Measurements from ENCODE around the gene HNF1B. TPM values are rescaled to one million over a fixed set of nuclear protein-coding genes. Genes with fewer than 3 reads are reported as not detected.

Gene HNF1B
- total RNA-seq, 1 experiment from 2014 or later = not detected

GRCh38 chr17:37664214-37664613 is 80.6 kb downstream of the HNF1B start:
- Histone ChIP-seq H3K4me2 (ENCODE audit: low read depth, low read length, poor library complexity, severe bottlenecking) (no peak overlapping the region), H3K4me1 (ENCODE audit: low read length) (no peaks in the 10 kb centered on the region), H3K9me2 (replicated peaks; ENCODE audit: insufficient read depth, low read length) (no peaks in the 10 kb centered on the region), H3K27me3 (ENCODE audit: low read length) (no peaks in the 10 kb centered on the region), H3K36me3 (ENCODE audit: insufficient read depth, low read length) (no peaks in the 10 kb centered on the region), H4K20me1 (ENCODE audit: insufficient read depth, low read depth, low read length) (no peaks in the 10 kb centered on the region), H3K4me3 (ENCODE audit: low read length) (no peak overlapping the region), H3K79me2 (ENCODE audit: low read length) (no peaks in the 10 kb centered on the region), H3K9ac (ENCODE audit: low read length) (no peak overlapping the region), H3K27ac (ENCODE audit: low read length) (no peak overlapping the region), H3K9me3 (ENCODE audit: low read length) (no peaks in the 10 kb centered on the region), H2AFZ (ENCODE audit: low read length) (no peak overlapping the region)
- DNase-seq = no peak

GRCh38 chr17:37662353-37662752 is 82.5 kb downstream of the HNF1B start:
- H3K4me3 ChIP-seq (ENCODE audit: low read length) = no peak overlapping the region
- H3K79me2 ChIP-seq (ENCODE audit: low read length) = no peaks in the 10 kb centered on the region
- no peaks in the 10 kb centered on the region for H3K9me3 ChIP-seq (ENCODE audit: low read length)
- no peak overlapping the region for H3K4me2 ChIP-seq (ENCODE audit: low read depth, low read length, poor library complexity, severe bottlenecking)
- no peaks in the 10 kb centered on the region for H3K27me3 ChIP-seq (ENCODE audit: low read length)
- H3K4me1 ChIP-seq (ENCODE audit: low read length) = no peaks in the 10 kb centered on the region
- H2AFZ ChIP-seq (ENCODE audit: low read length) = no peak overlapping the region
- no peaks in the 10 kb centered on the region for H3K9me2 ChIP-seq (replicated peaks; ENCODE audit: insufficient read depth, low read length)
- no peak overlapping the region for H3K9ac ChIP-seq (ENCODE audit: low read length)
- no peak for DNase-seq
- H3K27ac ChIP-seq (ENCODE audit: low read length) = no peak overlapping the region
- H4K20me1 ChIP-seq (ENCODE audit: insufficient read depth, low read depth, low read length) = no peaks in the 10 kb centered on the region
- no peaks in the 10 kb centered on the region for H3K36me3 ChIP-seq (ENCODE audit: insufficient read depth, low read length)

GRCh38 chr17:37661400-37662014 is 83.4 kb downstream of the HNF1B start:
- Histone ChIP-seq H3K27ac (ENCODE audit: low read length) (no peak overlapping the region), H2AFZ (ENCODE audit: low read length) (no peak overlapping the region), H3K9me2 (replicated peaks; ENCODE audit: insufficient read depth, low read length) (no peaks in the 10 kb centered on the region), H3K4me1 (ENCODE audit: low read length) (no peaks in the 10 kb centered on the region), H3K9ac (ENCODE audit: low read length) (no peak overlapping the region), H3K4me3 (ENCODE audit: low read length) (no peak overlapping the region), H3K9me3 (ENCODE audit: low read length) (no peaks in the 10 kb centered on the region), H4K20me1 (ENCODE audit: insufficient read depth, low read depth, low read length) (no peaks in the 10 kb centered on the region), H3K4me2 (ENCODE audit: low read depth, low read length, poor library complexity, severe bottlenecking) (no peak overlapping the region), H3K27me3 (ENCODE audit: low read length) (no peaks in the 10 kb centered on the region), H3K36me3 (ENCODE audit: insufficient read depth, low read length) (no peaks in the 10 kb centered on the region), H3K79me2 (ENCODE audit: low read length) (no peaks in the 10 kb centered on the region)
- no peak for DNase-seq

- Histone ChIP-seq H3K9ac (ENCODE audit: low read length) (no peak overlapping the region), H3K36me3 (ENCODE audit: insufficient read depth, low read length) (no peaks in the 10 kb centered on the region), H3K79me2 (ENCODE audit: low read length) (no peaks in the 10 kb centered on the region), H3K4me1 (ENCODE audit: low read length) (no peaks in the 10 kb centered on the region), H3K4me3 (ENCODE audit: low read length) (no peak overlapping the region), H3K9me2 (replicated peaks; ENCODE audit: insufficient read depth, low read length) (no peaks in the 10 kb centered on the region), H3K4me2 (ENCODE audit: low read depth, low read length, poor library complexity, severe bottlenecking) (no peak overlapping the region), H3K27me3 (ENCODE audit: low read length) (no peaks in the 10 kb centered on the region), H2AFZ (ENCODE audit: low read length) (no peak overlapping the region), H4K20me1 (ENCODE audit: insufficient read depth, low read depth, low read length) (no peaks in the 10 kb centered on the region), H3K27ac (ENCODE audit: low read length) (no peak overlapping the region), H3K9me3 (ENCODE audit: low read length) (no peaks in the 10 kb centered on the region)
- DNase-seq = no peak
Measured at GRCh38 chr17:37659925-37660324, 84.9 kb downstream of the HNF1B start.

GRCh38 chr17:37657202-37657601 is 87.7 kb downstream of the HNF1B start:
- H3K27ac ChIP-seq (ENCODE audit: low read length) = no peak overlapping the region
- no peak overlapping the region for H3K4me3 ChIP-seq (ENCODE audit: low read length)
- H3K9me2 ChIP-seq (replicated peaks; ENCODE audit: insufficient read depth, low read length) = no peaks in the 10 kb centered on the region
- no peaks in the 10 kb centered on the region for H3K4me1 ChIP-seq (ENCODE audit: low read length)
- H2AFZ ChIP-seq (ENCODE audit: low read length) = no peak overlapping the region
- H3K4me2 ChIP-seq (ENCODE audit: low read depth, low read length, poor library complexity, severe bottlenecking) = no peak overlapping the region
- DNase-seq = no peak
- H3K9me3 ChIP-seq (ENCODE audit: low read length) = no peaks in the 10 kb centered on the region
- no peaks in the 10 kb centered on the region for H3K36me3 ChIP-seq (ENCODE audit: insufficient read depth, low read length)
- no peaks in the 10 kb centered on the region for H3K27me3 ChIP-seq (ENCODE audit: low read length)
- no peak overlapping the region for H3K9ac ChIP-seq (ENCODE audit: low read length)
- no peaks in the 10 kb centered on the region for H4K20me1 ChIP-seq (ENCODE audit: insufficient read depth, low read depth, low read length)
- no peaks in the 10 kb centered on the region for H3K79me2 ChIP-seq (ENCODE audit: low read length)

GRCh38 chr17:37651849-37652248 is 93.0 kb downstream of the HNF1B start:
- no peaks in the 10 kb centered on the region for H3K27me3 ChIP-seq (ENCODE audit: low read length)
- no peak overlapping the region for H3K4me2 ChIP-seq (ENCODE audit: low read depth, low read length, poor library complexity, severe bottlenecking)
- DNase-seq = no peak
- no peak overlapping the region for H2AFZ ChIP-seq (ENCODE audit: low read length)
- H3K4me3 ChIP-seq (ENCODE audit: low read length) = no peak overlapping the region
- H3K4me1 ChIP-seq (ENCODE audit: low read length) = no peaks in the 10 kb centered on the region
- no peaks in the 10 kb centered on the region for H3K36me3 ChIP-seq (ENCODE audit: insufficient read depth, low read length)
- H4K20me1 ChIP-seq (ENCODE audit: insufficient read depth, low read depth, low read length) = no peaks in the 10 kb centered on the region
- no peaks in the 10 kb centered on the region for H3K9me3 ChIP-seq (ENCODE audit: low read length)
- H3K9me2 ChIP-seq (replicated peaks; ENCODE audit: insufficient read depth, low read length) = no peaks in the 10 kb centered on the region
- no peak overlapping the region for H3K9ac ChIP-seq (ENCODE audit: low read length)
- no peaks in the 10 kb centered on the region for H3K79me2 ChIP-seq (ENCODE audit: low read length)
- no peak overlapping the region for H3K27ac ChIP-seq (ENCODE audit: low read length)

- no peaks in the 10 kb centered on the region for H3K9me2 ChIP-seq (replicated peaks; ENCODE audit: insufficient read depth, low read length)
- no peaks in the 10 kb centered on the region for H3K79me2 ChIP-seq (ENCODE audit: low read length)
- DNase-seq = peak; percentile 47
- no peak overlapping the region for H3K4me3 ChIP-seq (ENCODE audit: low read length)
- H3K4me1 ChIP-seq (ENCODE audit: low read length) = no peaks in the 10 kb centered on the region
- no peak overlapping the region for H2AFZ ChIP-seq (ENCODE audit: low read length)
- no peak overlapping the region for H3K4me2 ChIP-seq (ENCODE audit: low read depth, low read length, poor library complexity, severe bottlenecking)
- H3K36me3 ChIP-seq (ENCODE audit: insufficient read depth, low read length) = no peaks in the 10 kb centered on the region
- no peaks in the 10 kb centered on the region for H4K20me1 ChIP-seq (ENCODE audit: insufficient read depth, low read depth, low read length)
- no peaks in the 10 kb centered on the region for H3K27me3 ChIP-seq (ENCODE audit: low read length)
- no peak overlapping the region for H3K27ac ChIP-seq (ENCODE audit: low read length)
- no peaks in the 10 kb centered on the region for H3K9me3 ChIP-seq (ENCODE audit: low read length)
- H3K9ac ChIP-seq (ENCODE audit: low read length) = no peak overlapping the region
Measured at GRCh38 chr17:37650419-37651003, 94.3 kb downstream of the HNF1B start.

GRCh38 chr17:37648555-37648954 is 96.3 kb downstream of the HNF1B start:
- Histone ChIP-seq H2AFZ (ENCODE audit: low read length) (no peak overlapping the region), H3K27me3 (ENCODE audit: low read length) (no peaks in the 10 kb centered on the region)

More at GRCh38 chr17:37648555-37648954, 96.3 kb downstream of the HNF1B start:
- Histone ChIP-seq H3K4me3 (ENCODE audit: low read length) (no peak overlapping the region), H3K9ac (ENCODE audit: low read length) (no peak overlapping the region), H3K9me3 (ENCODE audit: low read length) (no peaks in the 10 kb centered on the region), H3K79me2 (ENCODE audit: low read length) (no peaks in the 10 kb centered on the region), H4K20me1 (ENCODE audit: insufficient read depth, low read depth, low read length) (no peaks in the 10 kb centered on the region), H3K36me3 (ENCODE audit: insufficient read depth, low read length) (no peaks in the 10 kb centered on the region), H3K4me2 (ENCODE audit: low read depth, low read length, poor library complexity, severe bottlenecking) (no peak overlapping the region), H3K9me2 (replicated peaks; ENCODE audit: insufficient read depth, low read length) (no peaks in the 10 kb centered on the region), H3K4me1 (ENCODE audit: low read length) (peaks cover 5% of the 10 kb centered on the region), H3K27ac (ENCODE audit: low read length) (no peak overlapping the region)
- DNase-seq = no peak

All from Karpas-422 (cell line).